T-helper 2 cell (primary cell): ENCODE data around the gene NPIPB6.
A peak's percentile ranks its signal among the peaks of the same experiment; 100 is the strongest.

ENCODE experiments used
- DNase-seq, 5 experiments: peaks; one replicate each; pipeline versions ENCODE4 v3.0.0 to v3.0.0-alpha.2; 2012 to 2022

Gene NPIPB6

DNA sequence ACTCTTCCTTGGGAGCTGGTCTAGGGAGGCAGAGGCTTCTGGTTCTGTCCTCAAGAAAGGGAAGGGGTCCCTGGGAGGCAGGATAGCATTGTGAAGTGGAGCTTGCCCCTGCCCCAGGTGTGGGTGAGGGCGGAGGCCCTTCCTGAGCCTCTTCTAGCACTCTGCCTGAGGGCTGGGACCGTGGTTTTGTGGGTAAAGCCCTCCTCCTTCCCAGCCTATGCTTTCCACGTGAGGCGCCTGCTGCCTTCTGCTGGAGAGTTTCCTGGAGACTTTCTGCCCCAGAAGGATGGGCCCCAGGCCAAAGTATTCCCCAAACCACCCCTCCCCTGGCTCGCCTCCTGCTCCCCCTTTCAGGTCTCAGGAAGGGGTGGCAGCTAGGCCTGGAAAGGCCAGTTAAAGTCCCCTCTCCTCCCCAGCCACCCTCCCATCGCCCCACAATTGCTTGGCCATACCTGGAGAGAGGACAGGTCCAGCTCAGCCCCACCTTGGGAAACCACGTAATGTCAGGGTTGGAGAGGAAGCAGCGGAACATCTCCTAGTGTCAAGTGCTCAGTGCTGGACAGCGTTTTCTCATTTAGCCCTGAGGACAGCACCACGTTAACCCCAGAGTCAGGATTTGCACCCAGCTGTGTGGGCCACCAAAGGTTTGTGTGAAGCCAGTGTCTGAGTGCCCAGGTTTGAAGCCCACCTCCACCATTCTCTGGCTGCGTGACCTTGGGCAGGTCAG, 65.4 kb downstream of the NPIPB6 start:
- DNase-seq: peak in 1 of 5 experiments; percentile 30

DNA sequence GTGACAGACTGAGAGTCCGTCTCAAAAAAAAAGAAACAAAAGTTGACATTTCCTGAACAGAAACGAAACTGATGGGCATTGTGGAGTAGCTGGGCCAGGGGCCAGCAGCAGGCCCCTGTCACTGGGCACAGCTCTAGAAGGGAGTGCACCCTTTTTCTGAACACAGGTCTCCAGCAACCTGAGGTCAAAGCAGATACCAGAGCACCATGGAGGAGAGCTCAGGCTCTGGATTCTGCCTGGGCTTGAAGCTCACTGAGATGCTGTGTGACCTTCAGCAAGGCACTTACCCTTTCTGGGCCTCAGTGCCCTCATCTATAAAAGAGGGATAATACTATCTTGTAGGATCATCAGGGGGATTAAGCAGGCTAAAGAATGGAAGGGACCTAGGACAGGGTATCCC, 66.0 kb downstream of the NPIPB6 start:
- DNase-seq: no peak

DNA sequence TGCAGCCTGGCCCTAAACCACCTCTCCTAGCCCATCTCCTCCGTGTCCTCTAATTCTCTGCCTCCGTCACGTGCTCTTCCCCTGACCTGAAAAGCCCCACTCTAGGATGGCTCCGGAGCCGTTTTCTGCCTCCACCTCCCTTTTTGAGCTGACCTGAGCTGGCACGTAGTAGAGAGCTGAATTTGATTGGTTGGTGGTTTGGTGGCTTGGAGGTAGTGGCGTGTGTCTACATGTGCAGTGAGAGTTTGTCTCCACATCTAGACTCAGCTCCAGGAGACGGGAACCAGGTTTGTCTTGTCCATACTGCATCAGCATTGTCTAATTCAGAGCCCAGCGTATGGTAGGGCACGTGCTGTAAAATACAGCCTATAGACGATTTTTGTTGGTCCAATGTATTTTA, 68.0 kb downstream of the NPIPB6 start:
- DNase-seq: no peak

GRCh38 chr16:28294201-28294600, 69.1 kb downstream of the NPIPB6 start:
- no peak for DNase-seq

- no peak for DNase-seq
Measured at GRCh38 chr16:28293601-28293960, 69.7 kb downstream of the NPIPB6 start.

- DNase-seq: no peak
Measured at GRCh38 chr16:28292731-28293600, 70.3 kb downstream of the NPIPB6 start.
